ENCODE measurements around the gene DOK5. TPM values are rescaled to one million over a fixed set of nuclear protein-coding genes. Genes with fewer than 3 reads are reported as not detected.

DOK5 gene
- total and polyA plus RNA-seq, 9 donors = 15.9 to 33.3 (median 21.7) TPM

DNA sequence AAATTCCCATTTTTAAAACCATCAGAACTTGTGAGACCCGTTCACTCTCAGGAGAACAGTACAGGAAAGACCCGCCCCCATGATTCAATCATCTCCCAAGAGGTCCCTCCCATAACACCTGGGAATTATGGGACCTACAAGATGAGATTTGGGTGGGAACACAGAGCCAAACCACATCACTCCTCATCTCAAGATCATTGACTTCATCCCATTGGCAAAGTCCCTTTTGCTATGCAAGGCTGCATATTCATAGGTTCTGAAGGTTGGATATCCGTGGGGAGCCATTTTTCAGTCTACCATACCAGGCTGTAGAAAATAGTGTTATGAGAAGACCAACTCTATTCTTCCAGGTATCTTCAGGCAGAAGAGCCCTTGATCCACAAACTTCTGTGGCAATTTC lies 219.1 kb downstream of the DOK5 start:
- Histone ChIP-seq H3K4me1 (ENCODE audit: control insufficient read depth, insufficient read depth, low read length) (no peaks in the 10 kb centered on the region), H3K27me3 (ENCODE audit: control insufficient read depth, insufficient read depth, low read length) (no peaks in the 10 kb centered on the region), H3K36me3 (ENCODE audit: control insufficient read depth, insufficient read depth, low read length) (no peaks in the 10 kb centered on the region), H3K4me3 (ENCODE audit: low read length) (no peak overlapping the region), H3K9me3 (replicated peaks; ENCODE audit: control insufficient read depth, low read depth, low read length) (no peaks in the 10 kb centered on the region), H3K27ac (ENCODE audit: low read length) (no peak overlapping the region)
- no peak for DNase-seq
- WGBS (ENCODE audit: insufficient coverage) = no CpG with 5 or more reads among the region's 3 CpGs

- no CpG with 5 or more reads among the region's 1 CpG for WGBS (ENCODE audit: insufficient coverage)
- Histone ChIP-seq H3K27me3 (ENCODE audit: control insufficient read depth, insufficient read depth, low read length) (no peaks in the 10 kb centered on the region), H3K4me1 (ENCODE audit: control insufficient read depth, insufficient read depth, low read length) (no peaks in the 10 kb centered on the region), H3K4me3 (ENCODE audit: low read length) (no peak overlapping the region), H3K9me3 (replicated peaks; ENCODE audit: control insufficient read depth, low read depth, low read length) (no peaks in the 10 kb centered on the region), H3K36me3 (ENCODE audit: control insufficient read depth, insufficient read depth, low read length) (no peaks in the 10 kb centered on the region), H3K27ac (ENCODE audit: low read length) (no peak overlapping the region)
- no peak for DNase-seq
Measured at GRCh38 chr20:54698373-54698772, 223.0 kb downstream of the DOK5 start.
